Measurements from ENCODE around the gene EXOC3L4.

The EXOC3L4 gene

DNA sequence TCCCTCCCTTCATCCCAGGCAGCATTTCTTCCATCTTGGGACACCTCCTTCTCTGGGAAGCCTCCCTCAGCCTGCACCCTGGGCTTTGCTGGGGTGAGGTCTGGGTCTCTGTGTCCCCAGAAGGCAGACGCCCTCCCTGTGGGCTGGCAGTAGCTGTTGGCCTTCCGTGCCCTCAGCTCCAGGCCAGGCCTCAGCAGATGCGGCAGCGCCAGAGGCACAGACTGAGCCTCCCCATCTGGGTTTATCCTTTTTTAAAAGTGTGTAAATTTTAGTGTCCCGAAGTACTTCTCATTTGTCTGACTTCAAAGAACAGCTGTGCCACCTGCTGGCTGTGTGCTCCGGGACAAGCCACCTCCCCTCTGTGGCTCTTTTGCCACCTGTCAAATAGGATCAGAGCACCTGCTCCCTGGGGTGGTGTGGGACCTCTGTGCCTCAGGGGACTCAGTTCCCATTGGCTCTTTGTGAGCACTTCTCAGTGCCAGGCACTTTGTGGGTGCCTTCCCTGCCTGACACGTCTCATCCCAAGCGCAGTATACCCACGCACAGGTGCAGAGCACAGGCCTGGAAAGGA, 11.1 kb downstream of the EXOC3L4 start:
- Histone ChIP-seq H3K27ac (replicated peaks) (no peak overlapping the region), H3K4me3 (replicated peaks; ENCODE audit: insufficient read depth, low read length) (no peak overlapping the region), H3K27me3 (ENCODE audit: insufficient read depth, poor library complexity, severe bottlenecking) (peaks cover 23% of the 10 kb centered on the region)
- DNase-seq (ENCODE audit: low read depth in 1 of 2, low spot score in 1 of 2), result peak in 1 of 2 experiments; percentile 54
- TF ChIP-seq SPI1 (IDR thresholded peaks at IDR 0.05; ENCODE audit: borderline replicate concordance, low read depth) (no peak), GABPA (IDR thresholded peaks at IDR 0.05; ENCODE audit: low read depth) (no peak), POLR2AphosphoS5 (IDR thresholded peaks at IDR 0.05; ENCODE audit: low read depth) (no peak)
- TF ChIP-seq, protein P1, sequence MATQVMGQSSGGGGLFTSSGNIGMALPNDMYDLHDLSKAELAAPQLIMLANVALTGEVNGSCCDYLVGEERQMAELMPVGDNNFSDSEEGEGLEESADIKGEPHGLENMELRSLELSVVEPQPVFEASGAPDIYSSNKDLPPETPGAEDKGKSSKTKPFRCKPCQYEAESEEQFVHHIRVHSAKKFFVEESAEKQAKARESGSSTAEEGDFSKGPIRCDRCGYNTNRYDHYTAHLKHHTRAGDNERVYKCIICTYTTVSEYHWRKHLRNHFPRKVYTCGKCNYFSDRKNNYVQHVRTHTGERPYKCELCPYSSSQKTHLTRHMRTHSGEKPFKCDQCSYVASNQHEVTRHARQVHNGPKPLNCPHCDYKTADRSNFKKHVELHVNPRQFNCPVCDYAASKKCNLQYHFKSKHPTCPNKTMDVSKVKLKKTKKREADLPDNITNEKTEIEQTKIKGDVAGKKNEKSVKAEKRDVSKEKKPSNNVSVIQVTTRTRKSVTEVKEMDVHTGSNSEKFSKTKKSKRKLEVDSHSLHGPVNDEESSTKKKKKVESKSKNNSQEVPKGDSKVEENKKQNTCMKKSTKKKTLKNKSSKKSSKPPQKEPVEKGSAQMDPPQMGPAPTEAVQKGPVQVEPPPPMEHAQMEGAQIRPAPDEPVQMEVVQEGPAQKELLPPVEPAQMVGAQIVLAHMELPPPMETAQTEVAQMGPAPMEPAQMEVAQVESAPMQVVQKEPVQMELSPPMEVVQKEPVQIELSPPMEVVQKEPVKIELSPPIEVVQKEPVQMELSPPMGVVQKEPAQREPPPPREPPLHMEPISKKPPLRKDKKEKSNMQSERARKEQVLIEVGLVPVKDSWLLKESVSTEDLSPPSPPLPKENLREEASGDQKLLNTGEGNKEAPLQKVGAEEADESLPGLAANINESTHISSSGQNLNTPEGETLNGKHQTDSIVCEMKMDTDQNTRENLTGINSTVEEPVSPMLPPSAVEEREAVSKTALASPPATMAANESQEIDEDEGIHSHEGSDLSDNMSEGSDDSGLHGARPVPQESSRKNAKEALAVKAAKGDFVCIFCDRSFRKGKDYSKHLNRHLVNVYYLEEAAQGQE (IDR thresholded peaks at IDR 0.05; ENCODE audit: insufficient replicate concordance, low read depth), result no peak
- TF ChIP-seq, protein P2, sequence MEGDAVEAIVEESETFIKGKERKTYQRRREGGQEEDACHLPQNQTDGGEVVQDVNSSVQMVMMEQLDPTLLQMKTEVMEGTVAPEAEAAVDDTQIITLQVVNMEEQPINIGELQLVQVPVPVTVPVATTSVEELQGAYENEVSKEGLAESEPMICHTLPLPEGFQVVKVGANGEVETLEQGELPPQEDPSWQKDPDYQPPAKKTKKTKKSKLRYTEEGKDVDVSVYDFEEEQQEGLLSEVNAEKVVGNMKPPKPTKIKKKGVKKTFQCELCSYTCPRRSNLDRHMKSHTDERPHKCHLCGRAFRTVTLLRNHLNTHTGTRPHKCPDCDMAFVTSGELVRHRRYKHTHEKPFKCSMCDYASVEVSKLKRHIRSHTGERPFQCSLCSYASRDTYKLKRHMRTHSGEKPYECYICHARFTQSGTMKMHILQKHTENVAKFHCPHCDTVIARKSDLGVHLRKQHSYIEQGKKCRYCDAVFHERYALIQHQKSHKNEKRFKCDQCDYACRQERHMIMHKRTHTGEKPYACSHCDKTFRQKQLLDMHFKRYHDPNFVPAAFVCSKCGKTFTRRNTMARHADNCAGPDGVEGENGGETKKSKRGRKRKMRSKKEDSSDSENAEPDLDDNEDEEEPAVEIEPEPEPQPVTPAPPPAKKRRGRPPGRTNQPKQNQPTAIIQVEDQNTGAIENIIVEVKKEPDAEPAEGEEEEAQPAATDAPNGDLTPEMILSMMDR (IDR thresholded peaks at IDR 0.05; ENCODE audit: insufficient read depth, low read length), result no peak

DNA sequence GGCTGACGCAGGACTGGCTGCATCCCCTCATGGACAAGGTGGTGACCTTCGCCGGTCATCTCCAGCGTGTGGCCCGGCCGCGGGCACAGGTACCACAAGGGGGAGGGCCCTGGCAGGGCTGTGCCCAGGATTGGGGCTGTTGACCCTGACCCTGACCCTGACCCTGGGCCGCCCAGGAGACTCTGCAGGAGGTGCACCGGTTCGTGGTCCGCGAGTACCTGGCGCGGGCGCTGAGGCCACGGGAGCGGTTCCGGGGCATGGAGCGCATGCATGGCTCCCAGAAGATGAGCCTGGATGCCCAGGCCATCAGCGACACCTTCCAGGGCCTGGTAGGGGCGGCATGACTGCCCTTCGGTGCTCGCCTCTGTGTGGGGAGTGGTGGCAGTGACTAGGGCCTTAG, 12.9 kb downstream of the EXOC3L4 start:
- TF ChIP-seq SPI1 (IDR thresholded peaks at IDR 0.05; ENCODE audit: borderline replicate concordance, low read depth), result no peak
- TF ChIP-seq, protein P2 (IDR thresholded peaks at IDR 0.05; ENCODE audit: insufficient read depth, low read length), result no peak
- TF ChIP-seq, protein P1 (IDR thresholded peaks at IDR 0.05; ENCODE audit: insufficient replicate concordance, low read depth), result no peak
- Histone ChIP-seq H3K27ac (replicated peaks) (no peak overlapping the region), H3K4me3 (replicated peaks; ENCODE audit: insufficient read depth, low read length) (no peak overlapping the region), H3K27me3 (ENCODE audit: insufficient read depth, poor library complexity, severe bottlenecking) (peaks cover 22% of the 10 kb centered on the region)
- no peak for DNase-seq (ENCODE audit: low read depth in 1 of 2, low spot score in 1 of 2)

DNA sequence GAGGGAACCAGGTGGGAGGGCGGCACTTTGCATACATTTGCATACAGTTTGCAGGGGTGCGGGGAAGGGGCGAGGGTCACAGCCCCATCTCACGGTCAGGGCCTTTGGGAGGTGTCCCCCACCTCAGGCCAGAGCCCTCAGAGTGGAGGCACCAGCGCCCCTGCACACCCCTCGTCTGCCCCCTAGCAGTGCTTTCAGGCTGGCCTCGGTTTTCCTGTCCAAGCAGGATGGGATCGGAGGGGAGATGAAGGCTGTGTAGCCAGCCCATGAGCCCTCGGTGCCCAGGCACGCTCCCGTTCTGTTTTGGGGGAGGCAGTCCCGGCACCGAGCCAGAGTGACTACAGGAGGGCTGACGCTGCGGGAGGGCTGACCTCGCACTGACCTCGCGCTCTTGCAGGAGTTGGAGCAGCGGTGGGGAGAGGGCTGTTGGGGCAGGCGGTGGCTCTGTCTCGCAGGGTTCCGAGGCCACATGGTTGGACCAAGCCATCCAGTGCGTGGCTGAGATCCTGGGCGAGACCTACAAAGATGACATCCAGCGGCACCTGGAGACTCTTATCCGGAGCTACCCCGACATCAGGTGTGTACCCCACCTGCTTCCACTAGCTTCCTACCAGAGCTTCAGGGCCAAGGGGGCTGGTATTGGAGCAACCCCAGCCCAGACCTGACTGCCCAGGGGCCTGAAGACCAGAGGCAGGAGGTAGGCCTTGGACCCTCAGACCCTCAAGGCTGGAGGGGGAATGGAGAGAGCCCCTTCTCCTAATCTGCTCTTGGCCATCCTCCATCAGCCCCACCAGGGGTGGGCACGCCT, 13.6 kb downstream of the EXOC3L4 start:
- DNase-seq (ENCODE audit: low read depth in 1 of 2, low spot score in 1 of 2), result no peak
- H3K4me3 ChIP-seq (replicated peaks; ENCODE audit: insufficient read depth, low read length), result no peak overlapping the region

More for the DNA sequence above, 13.6 kb downstream of the EXOC3L4 start:
- TF ChIP-seq GABPA (IDR thresholded peaks at IDR 0.05; ENCODE audit: low read depth) (no peak), POLR2AphosphoS5 (IDR thresholded peaks at IDR 0.05; ENCODE audit: low read depth) (no peak), SPI1 (IDR thresholded peaks at IDR 0.05; ENCODE audit: borderline replicate concordance, low read depth) (no peak)
- TF ChIP-seq, protein P2 (IDR thresholded peaks at IDR 0.05; ENCODE audit: insufficient read depth, low read length), result no peak
- TF ChIP-seq, protein P1 (IDR thresholded peaks at IDR 0.05; ENCODE audit: insufficient replicate concordance, low read depth), result no peak
- Histone ChIP-seq H3K27ac (replicated peaks) (peak overlapping the region; percentile 51), H3K27me3 (ENCODE audit: insufficient read depth, poor library complexity, severe bottlenecking) (peaks cover 16% of the 10 kb centered on the region)

Data from HL-60 (cell line).